Measurements from ENCODE around the gene ESRRB.

DNA sequence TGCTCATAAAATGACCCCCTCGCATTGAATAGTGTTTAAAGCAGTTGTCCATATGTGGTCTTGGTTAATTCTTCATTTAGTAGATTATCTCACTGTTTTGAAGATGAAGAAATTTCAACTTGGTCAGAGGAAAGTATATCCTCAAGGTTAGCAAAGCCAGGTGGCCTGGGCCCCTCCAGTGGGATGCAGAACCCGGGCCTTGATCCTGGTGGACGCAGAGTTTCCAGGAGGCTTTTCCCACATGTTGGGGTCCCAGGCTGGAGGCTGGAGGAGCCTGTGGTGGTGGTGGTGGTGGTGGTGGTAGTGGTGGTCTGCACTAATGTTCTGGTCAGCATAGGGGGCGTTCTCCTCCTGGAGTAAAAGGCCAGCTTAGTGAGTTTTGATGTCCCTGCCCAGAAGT is 85.9 kb downstream of the ESRRB start:
- TF ChIP-seq, protein P1, sequence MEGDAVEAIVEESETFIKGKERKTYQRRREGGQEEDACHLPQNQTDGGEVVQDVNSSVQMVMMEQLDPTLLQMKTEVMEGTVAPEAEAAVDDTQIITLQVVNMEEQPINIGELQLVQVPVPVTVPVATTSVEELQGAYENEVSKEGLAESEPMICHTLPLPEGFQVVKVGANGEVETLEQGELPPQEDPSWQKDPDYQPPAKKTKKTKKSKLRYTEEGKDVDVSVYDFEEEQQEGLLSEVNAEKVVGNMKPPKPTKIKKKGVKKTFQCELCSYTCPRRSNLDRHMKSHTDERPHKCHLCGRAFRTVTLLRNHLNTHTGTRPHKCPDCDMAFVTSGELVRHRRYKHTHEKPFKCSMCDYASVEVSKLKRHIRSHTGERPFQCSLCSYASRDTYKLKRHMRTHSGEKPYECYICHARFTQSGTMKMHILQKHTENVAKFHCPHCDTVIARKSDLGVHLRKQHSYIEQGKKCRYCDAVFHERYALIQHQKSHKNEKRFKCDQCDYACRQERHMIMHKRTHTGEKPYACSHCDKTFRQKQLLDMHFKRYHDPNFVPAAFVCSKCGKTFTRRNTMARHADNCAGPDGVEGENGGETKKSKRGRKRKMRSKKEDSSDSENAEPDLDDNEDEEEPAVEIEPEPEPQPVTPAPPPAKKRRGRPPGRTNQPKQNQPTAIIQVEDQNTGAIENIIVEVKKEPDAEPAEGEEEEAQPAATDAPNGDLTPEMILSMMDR (IDR thresholded peaks at IDR 0.05) = no peak
- no peak for TF ChIP-seq ZFX (IDR thresholded peaks at IDR 0.05; ENCODE audit: borderline replicate concordance)
